Kidney (tissue), 14 donors: ENCODE results near the gene FGGY. TPM values are rescaled to one million over a fixed set of nuclear protein-coding genes. Genes with fewer than 3 reads are reported as not detected.

Source experiments
- DNase-seq, 5 donors: peaks; one replicate each; pipeline ENCODE4 v3.0.0-alpha.2; 2013 to 2020
- FAIRE-seq: peaks from 2 replicates; lab custom pipeline; 2012; peaks lifted over from hg19 to GRCh38; lab: Jason Lieb, UNC
- H3K27ac ChIP-seq, 2 donors: one replicate each; pipeline ENCODE4 v1.7.0; 2013; ENCODE audit warnings: low read depth in 2 of 2, low read length in 2 of 2, inconsistent platforms in 1 of 2
- H3K27me3 ChIP-seq: one replicate; pipeline ENCODE4 v1.7.1; 2013; ENCODE audit warnings: low read length, inconsistent platforms; ENCODE audit not compliant: control insufficient read depth, insufficient read depth
- H3K36me3 ChIP-seq, 3 donors: one replicate each; pipeline versions ENCODE4 v1.7.0 to v1.7.1; 2013; ENCODE audit warnings: low read length in 3 of 3, control low read depth in 1 of 3, inconsistent platforms in 1 of 3; ENCODE audit not compliant: insufficient read depth in 3 of 3, control insufficient read depth in 2 of 3
- H3K4me1 ChIP-seq, 3 donors: one replicate each; pipeline versions ENCODE4 v1.7.0 to v1.7.1; 2013; ENCODE audit warnings: low read length in 3 of 3, inconsistent platforms in 1 of 3, low read depth in 1 of 3; ENCODE audit not compliant: control insufficient read depth in 2 of 3, insufficient read depth in 2 of 3
- H3K4me3 ChIP-seq, 3 donors: one replicate each; pipeline versions ENCODE4 v1.7.0 to v1.8.1; 2013; ENCODE audit warnings: low read length in 3 of 3, control low read depth in 1 of 3, inconsistent platforms in 1 of 3
- H3K9ac ChIP-seq, 3 donors: one replicate each; pipeline versions ENCODE4 v1.7.0 to v1.7.1; 2013; ENCODE audit warnings: low read length in 3 of 3, control low read depth in 1 of 3, inconsistent platforms in 1 of 3
- H3K9me3 ChIP-seq, 3 donors: one replicate each; pipeline versions ENCODE4 v1.7.0 to v1.7.1; 2013; ENCODE audit warnings: low read length in 3 of 3, control low read depth in 1 of 3, inconsistent platforms in 1 of 3; ENCODE audit not compliant: control insufficient read depth in 2 of 3, insufficient read depth in 1 of 3
- intact Hi-C: fragments of 100-400 bp; cut with DNase I; formaldehyde crosslinking; loops from one replicate; pipeline ENCODE4 v1.11.1; 2022
- polyA plus RNA-seq: library from polyadenylated mRNA; stranded (reverse); fragments of 350-450 nt; fragmentation: Illumina TruSeq; extraction: RNeasy Lipid Tissue Mini Kit (QIAGEN cat#74804); gene quantifications from one replicate; pipeline ENCODE4 v1.2.3, GENCODE V29; 2014; ENCODE audit warnings: low read depth, low replicate concordance; ENCODE audit not compliant: insufficient read depth
- total RNA-seq: library from RNA; stranded (reverse); fragmentation: NEBNext Ultra II Directional; extraction: Animal tissue kit (Norgen Biotek cat#: 25700); gene quantifications from one replicate; pipeline ENCODE4 v1.2.1, GENCODE V29; 2021
- TF ChIP-seq, protein P1 (sequence below): IDR thresholded peaks from 3 replicates; pipeline ENCODE4 v1.5.1; 2012; ENCODE audit warnings: mild to moderate bottlenecking, moderate library complexity, borderline replicate concordance; ENCODE audit not compliant: insufficient read depth; ENCODE audit errors: extremely low read depth
- donor health status: control.
- donor health status: control.
- donor health status: control.
- donor health status: control.
- donor health status: control.
- donor health status: DM: yes; HTN: yes; CAD: no.
- donor health status: Normal renal cell carcinoma (clear cell type).

The FGGY gene
- total and polyA plus RNA-seq, 2 donors from 2014 or later = 11.2 to 31.0 TPM

DNA sequence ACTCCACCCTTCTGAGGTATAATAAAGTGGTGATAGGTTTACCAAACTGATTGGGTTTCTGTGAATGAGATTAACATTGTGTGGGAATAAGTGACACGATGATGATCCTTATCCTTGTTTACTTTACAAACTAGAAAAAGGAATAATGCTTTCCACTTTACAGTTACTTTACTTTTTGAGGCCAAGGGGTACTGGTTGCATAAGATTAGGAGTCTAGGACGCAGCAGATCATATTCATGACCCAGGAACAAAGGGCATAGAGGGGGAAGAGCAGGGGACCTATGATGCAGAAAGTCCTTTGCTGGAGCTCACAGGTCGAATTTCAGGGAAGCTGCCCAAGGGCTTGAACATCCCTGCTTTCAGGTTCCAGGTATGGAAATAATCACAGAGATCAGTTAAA, 20.4 kb downstream of the FGGY start:
- Histone ChIP-seq H3K9ac (peak overlapping the region in 2 of 3 donors; percentile 36 to 48), H3K4me3 (peak overlapping the region in 2 of 3 donors; percentile 31 to 40), H3K9me3 (no peaks in the 10 kb centered on the region), H3K4me1 (peaks cover 4 to 14% (median 6%) of the 10 kb centered on the region in 3 donors), H3K27me3 (no peaks in the 10 kb centered on the region), H3K36me3 (no peaks in the 10 kb centered on the region), H3K27ac (peak overlapping the region; percentile 30 to 79)
- intact Hi-C loops = no loop called here
- TF ChIP-seq, protein P1, sequence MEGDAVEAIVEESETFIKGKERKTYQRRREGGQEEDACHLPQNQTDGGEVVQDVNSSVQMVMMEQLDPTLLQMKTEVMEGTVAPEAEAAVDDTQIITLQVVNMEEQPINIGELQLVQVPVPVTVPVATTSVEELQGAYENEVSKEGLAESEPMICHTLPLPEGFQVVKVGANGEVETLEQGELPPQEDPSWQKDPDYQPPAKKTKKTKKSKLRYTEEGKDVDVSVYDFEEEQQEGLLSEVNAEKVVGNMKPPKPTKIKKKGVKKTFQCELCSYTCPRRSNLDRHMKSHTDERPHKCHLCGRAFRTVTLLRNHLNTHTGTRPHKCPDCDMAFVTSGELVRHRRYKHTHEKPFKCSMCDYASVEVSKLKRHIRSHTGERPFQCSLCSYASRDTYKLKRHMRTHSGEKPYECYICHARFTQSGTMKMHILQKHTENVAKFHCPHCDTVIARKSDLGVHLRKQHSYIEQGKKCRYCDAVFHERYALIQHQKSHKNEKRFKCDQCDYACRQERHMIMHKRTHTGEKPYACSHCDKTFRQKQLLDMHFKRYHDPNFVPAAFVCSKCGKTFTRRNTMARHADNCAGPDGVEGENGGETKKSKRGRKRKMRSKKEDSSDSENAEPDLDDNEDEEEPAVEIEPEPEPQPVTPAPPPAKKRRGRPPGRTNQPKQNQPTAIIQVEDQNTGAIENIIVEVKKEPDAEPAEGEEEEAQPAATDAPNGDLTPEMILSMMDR = no peak
- DNase-seq = peak in 2 of 5 donors; percentile 32 to 45
- FAIRE-seq = no peak

DNA sequence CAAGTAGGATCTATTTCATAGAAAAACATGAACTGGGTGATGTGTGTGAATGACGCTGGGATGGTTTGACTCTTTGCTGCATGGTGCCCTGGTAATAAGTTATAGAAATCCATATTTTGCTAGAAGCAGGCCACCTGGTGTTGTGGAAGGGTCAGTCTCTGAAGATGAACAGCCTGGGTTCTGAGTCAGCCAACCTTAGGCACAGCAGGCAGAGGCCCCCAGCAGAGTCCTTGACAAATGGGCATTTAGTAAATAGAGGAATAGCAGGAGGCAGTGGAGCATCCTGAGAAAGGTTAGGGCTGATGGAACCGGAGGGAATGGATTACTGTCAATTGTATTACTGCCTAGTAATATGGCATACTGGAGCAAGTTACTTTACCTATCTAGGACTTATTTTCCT, 20.9 kb downstream of the FGGY start:
- Histone ChIP-seq H3K4me3 (no peak overlapping the region), H3K27ac (peak overlapping the region in 1 of 2 donors; percentile 20), H3K9ac (no peak overlapping the region), H3K9me3 (no peaks in the 10 kb centered on the region), H3K4me1 (peaks cover 4 to 14% (median 6%) of the 10 kb centered on the region in 3 donors), H3K27me3 (no peaks in the 10 kb centered on the region), H3K36me3 (no peaks in the 10 kb centered on the region)
- TF ChIP-seq, protein P1 = no peak
- no peak for DNase-seq
- intact Hi-C loops = no loop called here
- FAIRE-seq = no peak

DNA sequence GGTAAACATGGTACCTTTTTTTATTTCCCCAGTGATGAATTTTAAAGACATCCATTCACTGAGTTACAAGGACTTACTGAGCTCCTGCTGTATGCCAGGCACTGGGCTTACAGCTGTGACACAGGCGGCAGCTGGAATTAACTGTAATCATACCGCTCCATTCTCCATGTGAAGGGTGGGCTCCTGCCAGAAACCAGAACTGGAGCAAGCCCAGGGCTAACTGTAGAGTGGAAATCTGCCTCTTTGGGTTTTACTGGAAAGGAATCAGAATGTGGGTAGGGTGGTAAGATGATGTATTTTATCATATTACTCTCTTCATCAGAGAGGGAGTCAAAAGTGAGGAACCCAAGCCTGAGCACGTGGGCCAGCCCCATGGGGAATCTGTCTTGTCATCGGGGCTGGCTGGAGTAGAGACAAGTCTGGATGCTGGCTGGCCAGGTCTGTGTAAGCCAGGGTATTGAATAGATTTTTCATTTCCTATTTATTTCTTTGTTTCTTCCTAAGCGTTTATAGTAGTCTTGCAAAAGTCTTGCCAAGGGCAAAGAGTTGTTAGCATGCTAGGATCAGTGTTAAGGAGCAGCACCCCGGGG, 21.5 kb downstream of the FGGY start:
- Histone ChIP-seq H3K4me1 (peaks cover 4 to 14% (median 6%) of the 10 kb centered on the region in 3 donors), H3K9me3 (no peaks in the 10 kb centered on the region), H3K27me3 (no peaks in the 10 kb centered on the region), H3K9ac (no peak overlapping the region), H3K4me3 (no peak overlapping the region), H3K27ac (no peak overlapping the region), H3K36me3 (no peaks in the 10 kb centered on the region)
- TF ChIP-seq, protein P1 = no peak
- FAIRE-seq (no peak), DNase-seq (no peak)
- intact Hi-C loops = no loop called here
